Retina (tissue), 1 donor: ENCODE data around the gene C4B.
"Not testable (repeated sequence)": the region's sequence is repeated elsewhere in the genome, so short reads cannot be mapped to it uniquely, and the experiment has no call there.

ENCODE experiments used
- DNase-seq: peaks from one replicate; pipeline ENCODE4 v3.0.0-alpha.2; 2016

Gene C4B

DNA sequence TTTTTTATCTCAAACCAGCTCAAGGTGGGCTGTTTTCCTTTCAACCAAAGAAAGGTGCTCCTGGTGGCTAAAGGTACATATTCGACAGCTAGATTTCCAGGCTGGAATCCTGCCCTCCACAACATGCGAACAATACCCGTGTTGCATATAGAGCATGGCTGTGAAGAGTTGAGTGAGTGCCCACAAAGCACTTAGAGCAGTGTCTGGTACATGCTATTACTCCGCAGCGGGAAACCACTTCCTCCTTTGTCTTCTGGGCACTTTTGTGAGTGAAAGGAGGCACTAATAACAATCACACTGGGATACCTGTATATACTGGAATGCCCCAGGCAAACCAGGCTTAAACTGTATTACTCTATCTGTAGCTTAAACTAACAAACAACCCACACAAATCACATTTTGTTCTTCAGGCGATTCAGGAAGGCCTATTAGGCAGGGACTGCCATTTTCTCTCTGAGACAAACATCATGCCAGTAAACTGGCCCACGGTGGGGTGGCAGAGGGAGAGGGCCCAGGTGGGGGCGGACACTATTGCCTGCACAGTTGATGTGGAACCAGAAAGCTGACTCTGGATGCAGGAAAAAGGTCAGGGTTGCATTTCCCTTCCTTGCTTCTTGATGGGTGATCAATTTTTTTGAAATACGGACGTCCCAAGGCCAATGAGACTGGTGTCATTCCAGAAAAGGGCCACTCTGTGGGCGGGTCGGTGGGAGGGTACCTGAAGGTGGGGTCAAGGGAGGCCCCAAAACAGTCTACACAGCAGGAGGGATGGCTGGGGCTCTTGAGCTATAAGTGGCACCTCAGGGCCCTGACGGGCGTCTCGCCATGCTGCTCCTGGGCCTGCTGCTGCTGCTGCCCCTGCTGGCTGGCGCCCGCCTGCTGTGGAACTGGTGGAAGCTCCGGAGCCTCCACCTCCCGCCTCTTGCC is 23.3 kb downstream of the C4B start, which contains the start of gene CYP21A2:
CYP21A2 (plus strand) TSS at position 818 of the 927 bp plus-strand sequence; CDS start at position 826, 8 bp downstream.
- not testable (repeated sequence) for DNase-seq

- not testable (repeated sequence) for DNase-seq
These were observed 24.3 kb downstream of the C4B start for GRCh38 chr6:32038878-32039277.

DNA sequence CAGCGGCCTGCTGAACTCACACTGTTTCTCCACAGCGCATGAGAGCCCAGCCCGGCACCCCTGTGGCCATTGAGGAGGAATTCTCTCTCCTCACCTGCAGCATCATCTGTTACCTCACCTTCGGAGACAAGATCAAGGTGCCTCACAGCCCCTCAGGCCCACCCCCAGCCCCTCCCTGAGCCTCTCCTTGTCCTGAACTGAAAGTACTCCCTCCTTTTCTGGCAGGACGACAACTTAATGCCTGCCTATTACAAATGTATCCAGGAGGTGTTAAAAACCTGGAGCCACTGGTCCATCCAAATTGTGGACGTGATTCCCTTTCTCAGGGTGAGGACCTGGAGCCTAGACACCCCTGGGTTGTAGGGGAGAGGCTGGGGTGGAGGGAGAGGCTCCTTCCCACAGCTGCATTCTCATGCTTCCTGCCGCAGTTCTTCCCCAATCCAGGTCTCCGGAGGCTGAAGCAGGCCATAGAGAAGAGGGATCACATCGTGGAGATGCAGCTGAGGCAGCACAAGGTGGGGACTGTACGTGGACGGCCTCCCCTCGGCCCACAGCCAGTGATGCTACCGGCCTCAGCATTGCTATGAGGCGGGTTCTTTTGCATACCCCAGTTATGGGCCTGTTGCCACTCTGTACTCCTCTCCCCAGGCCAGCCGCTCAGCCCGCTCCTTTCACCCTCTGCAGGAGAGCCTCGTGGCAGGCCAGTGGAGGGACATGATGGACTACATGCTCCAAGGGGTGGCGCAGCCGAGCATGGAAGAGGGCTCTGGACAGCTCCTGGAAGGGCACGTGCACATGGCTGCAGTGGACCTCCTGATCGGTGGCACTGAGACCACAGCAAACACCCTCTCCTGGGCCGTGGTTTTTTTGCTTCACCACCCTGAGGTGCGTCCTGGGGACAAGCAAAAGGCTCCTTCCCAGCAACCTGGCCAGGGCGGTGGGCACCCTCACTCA is 25.0 kb downstream of the C4B start:
- DNase-seq, result not testable (repeated sequence)

GRCh38 chr6:32040299-32041049 is 25.9 kb downstream of the C4B start:
- not testable (repeated sequence) for DNase-seq

DNA sequence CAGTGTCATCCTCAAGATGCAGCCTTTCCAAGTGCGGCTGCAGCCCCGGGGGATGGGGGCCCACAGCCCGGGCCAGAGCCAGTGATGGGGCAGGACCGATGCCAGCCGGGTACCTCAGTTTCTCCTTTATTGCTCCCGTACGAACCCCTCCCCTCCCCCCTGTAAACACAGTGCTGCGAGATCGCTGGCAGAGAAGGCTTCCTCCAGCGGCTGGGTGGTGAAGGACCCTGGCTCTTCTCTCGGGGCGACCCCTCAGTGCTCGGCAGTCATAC is 26.4 kb downstream of the C4B start:
- not testable (repeated sequence) for DNase-seq

DNA sequence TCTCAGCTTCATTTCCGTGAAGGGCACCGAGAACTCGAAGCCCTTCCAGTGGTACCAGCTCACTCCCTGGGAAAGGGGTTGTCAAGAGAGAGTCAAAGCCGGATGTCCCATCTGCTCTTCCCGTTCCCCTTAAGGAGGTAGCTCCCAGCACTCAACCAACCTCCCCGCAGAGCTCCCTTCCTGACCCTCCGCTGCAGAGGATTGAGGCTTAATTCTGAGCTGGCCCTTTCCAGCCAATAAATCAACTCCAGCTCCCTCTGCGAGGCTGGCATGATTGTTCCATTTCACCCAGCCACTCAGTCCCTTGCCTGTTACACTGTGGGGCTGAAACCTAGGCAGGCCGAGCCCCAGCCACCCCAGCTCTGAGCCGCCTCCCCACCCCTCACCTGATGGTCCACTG is 26.8 kb downstream of the C4B start:
- not testable (repeated sequence) for DNase-seq

DNA sequence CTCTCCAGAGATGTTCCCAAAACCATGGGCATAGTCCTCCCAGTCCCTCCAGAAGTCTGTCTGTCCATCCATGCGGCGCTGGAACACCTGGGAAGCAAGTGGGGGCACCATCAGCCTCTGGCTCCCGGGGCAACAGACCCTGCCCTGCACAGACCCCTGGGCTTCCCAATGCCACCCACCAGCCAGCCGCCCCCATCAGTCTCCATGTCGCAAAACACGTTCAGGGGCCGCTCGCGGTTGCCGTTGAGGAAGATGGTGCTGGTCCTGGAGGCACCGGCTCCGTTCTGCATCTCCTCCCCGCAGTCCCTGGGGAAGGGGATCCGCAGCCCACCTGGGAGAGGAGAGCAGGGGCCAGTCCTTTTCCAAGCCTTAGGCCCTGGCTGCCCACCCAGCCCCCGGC is 27.7 kb downstream of the C4B start:
- DNase-seq, result not testable (repeated sequence)

DNA sequence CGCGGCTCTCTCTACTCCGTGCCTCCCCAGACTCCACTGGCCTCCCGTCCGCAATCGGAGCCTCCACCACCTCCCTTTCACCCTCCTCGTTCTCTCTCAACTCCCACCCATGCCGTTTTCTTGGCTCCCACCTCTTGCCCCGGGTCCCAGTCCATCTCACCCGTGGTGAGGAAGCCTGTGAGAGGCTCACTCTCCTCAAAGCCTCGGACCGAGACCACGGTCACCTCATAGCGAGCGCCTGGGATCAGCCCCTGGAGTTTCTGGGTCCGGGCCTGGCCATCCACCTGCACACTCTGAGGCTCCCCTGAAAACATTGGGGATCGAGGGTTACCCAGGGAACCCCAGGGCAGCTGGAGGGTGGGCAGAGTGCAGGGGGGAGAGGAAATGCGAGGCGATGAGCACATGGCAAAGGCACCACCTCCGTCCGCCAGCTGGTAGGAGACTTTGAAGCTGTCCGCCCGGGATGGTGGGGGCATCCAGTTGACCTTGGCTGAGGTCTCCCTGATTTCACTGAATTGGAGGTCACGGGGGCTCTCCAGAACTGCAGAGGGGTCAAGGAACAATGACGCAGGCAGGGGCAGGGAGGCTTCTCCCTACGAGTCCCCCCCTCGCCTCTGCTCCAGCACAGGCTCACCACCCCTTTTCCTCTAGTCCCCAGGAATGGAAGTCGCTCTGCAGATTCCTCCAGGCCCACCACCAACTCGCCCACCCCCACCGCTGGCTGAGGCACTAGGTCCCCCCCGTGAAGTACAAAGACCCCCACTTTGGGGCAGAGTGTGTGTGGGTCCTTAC is 29.2 kb downstream of the C4B start:
- not testable (repeated sequence) for DNase-seq

DNA sequence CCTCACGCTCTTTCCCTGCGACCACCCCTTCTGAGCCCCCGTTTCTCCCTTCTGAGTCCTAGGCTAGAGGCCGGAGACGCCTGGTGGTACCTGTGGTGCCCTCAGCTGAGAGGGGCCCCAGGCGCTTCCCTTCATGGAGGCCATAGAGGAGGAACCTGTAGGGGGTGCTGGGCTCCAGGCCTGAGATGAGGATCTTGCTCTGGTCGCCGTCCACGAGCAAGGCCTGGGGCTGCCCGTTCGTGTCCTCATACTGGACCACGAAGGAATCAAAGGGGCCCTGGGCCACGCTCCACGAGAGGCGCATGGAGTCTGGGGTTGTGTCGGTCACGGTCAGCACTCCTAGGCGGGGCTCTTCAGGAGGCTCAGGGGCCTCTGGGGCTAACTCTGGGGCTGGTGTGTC is 30.3 kb downstream of the C4B start:
- not testable (repeated sequence) for DNase-seq

DNA sequence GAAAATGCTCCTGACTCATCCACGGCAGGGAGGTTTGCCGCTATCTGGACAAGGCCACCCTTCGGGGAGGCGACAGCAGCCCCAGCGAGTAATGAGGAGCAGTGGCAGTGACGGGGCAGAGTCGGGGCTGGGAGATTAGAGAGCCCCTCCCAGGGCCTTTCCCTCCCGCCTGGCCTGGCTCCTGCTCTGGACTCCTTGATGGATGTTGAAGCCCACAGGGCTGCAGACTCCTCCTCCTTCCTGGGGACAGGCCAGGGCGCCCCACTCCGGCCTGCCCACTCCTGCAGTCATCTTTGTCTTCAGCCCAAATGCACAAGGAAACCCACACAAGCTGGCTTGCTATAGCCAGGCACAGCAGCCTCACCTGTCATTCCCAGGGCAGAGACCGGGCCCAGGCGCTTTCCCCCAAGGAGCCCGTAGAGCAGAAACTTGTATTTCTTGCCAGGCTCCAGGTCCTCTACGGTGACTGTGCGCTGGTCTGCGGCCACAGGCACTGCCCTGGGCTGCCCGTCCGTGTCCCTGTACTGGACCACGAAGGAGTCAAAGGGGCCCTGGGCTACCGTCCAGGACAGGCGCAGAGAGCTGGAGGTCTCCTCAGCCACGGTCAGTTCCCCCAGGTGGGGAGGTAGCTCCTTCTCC is 31.3 kb downstream of the C4B start:
- no peak for DNase-seq

- peak; percentile 57 for DNase-seq
These were observed 32.0 kb downstream of the C4B start for GRCh38 chr6:32046450-32047083.

DNA sequence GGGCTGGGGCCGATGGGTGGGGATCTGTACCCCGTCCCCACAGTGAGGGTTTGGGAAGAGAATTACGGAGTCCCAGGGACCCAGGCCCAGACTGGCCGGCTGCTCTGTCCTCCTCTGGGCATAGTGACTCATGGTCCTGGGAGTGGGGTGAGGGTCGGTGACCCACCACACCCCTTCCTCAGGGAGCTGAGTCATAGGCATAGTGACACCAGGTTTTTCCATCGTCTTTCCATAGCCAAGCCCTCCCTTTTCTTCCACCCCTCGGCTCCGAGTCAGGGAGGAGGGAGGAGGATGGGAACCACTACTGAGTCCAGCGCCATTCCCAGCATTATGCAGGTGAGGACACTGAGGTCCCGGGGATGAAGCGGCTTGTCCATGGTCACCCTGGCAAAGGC is 32.5 kb downstream of the C4B start:
- DNase-seq, result peak; percentile 12

- no peak for DNase-seq
These were observed 32.9 kb downstream of the C4B start for GRCh38 chr6:32047539-32047854.

- DNase-seq, result peak; percentile 84
These were observed 33.5 kb downstream of the C4B start for GRCh38 chr6:32047855-32048766.

- not testable (repeated sequence) for DNase-seq
These were observed 34.6 kb downstream of the C4B start for GRCh38 chr6:32049149-32049548.

DNA sequence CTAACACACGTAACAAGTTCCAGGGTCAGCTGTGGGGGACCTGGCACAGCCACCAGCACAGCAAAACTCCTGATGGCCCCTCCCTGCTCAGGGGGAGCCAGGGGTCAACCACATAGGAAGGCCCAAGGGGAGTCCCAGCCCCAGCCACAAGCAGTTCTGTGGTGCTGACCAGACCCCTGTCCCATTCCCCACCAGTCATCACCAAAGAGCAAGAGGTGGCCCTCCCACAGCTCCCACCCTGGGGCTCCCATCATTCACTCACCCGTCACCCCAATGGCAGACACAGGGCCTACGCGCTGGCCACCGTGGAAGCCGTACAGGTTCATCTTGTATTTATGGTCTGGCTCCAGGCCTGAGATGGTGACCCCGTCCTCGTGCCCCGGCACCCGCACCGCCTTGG is 35.1 kb downstream of the C4B start:
- not testable (repeated sequence) for DNase-seq

DNA sequence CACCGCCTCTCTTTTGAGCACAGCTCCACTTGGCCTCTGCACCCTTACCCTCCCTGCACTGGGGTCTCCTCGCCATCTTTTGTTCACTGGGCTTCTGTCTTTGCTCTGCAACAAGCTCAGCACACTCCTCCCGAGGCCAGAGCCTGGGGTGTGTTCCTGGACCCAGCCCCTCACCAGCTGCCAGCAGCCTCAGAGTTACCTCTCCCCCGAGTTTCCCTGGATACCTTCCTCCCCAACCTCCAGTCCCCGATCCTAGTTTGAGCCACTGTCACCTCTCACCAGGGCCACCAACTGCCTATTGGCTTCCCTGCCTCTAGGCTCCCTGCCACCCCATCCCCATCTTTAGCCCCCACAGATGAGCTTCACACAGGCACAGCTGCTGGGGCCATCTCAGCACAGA is 36.0 kb downstream of the C4B start:
- DNase-seq, result no peak

GRCh38 chr6:32052626-32053025 is 38.0 kb downstream of the C4B start:
- DNase-seq, result not testable (repeated sequence)

- not testable (repeated sequence) for DNase-seq
These were observed 38.7 kb downstream of the C4B start for GRCh38 chr6:32053314-32053713.

DNA sequence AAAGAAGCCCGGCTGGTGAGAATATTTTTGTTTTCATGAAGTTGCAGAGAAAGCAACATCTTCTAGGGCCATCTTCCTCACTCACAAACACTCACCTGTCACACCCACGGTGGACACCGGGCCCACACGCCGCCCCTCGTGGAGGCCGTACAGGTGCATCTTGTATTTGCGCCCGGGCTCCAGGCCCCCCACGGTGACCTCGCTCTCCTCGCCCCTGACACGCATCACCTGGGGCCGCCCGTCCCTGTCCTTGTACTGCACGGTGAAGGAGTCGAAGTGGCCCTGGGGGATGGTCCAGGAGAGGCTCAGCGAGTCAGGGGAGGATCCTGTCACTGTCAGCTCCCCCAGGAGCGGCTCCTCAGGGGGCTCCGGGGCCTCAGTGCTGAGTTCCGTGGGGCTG is 41.2 kb downstream of the C4B start:
- DNase-seq, result not testable (repeated sequence)
